Suppressor macrophage treated with lipopolysaccharide for 1 hour (primary cell): ENCODE measurements around the gene PTPRN2.

Experiments
- DNase-seq, 3 donors: peaks; one replicate each; pipeline ENCODE4 v3.0.0-alpha.2; 2020 to 2022

The PTPRN2 gene

DNA sequence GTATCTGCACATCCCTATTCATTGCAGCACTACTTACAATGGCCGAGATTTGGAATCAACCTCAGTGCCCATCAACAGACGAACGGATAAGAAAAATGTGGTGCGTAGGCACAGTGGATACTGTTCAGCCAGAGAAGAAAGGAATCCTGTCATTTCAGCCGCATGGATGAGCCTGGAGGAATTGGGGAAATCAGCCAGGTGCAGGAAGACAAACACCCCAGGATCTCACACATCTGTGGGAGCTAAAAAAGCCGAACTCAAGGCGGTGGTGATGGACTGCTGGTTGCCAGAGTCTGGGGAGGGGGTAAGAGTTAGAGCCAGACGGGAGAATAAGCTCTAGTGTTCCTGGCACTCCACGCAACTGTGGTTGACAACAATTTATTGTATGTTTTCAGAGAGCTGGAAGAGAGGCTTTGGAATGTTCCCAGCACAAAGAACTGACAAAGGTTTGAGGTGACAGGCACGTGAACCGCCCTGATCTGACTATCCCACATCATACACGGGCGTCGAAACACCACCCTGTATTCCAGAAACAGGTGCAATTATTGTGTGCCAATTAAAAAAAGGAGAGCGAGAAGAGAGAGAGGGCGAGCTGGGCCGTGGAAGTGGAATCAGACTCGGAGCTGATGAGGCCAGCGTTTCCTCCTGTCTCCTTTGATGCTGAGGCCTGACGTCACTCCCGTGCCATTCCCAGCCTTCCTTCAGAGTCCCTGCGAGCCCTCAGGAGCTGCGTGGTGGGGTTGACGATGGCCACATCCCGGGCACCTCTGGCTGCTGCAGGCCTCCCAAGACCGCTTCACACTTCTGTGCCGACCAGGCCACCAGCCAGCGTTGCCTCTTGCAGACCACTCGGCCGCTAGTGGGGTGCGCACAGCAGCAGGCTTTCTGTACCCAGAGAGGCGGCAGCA lies 1061.4 kb downstream of the PTPRN2 start:
- DNase-seq = no peak

GRCh38 chr7:157525491-157525915 lies 1062.1 kb downstream of the PTPRN2 start:
- DNase-seq = no peak

DNA sequence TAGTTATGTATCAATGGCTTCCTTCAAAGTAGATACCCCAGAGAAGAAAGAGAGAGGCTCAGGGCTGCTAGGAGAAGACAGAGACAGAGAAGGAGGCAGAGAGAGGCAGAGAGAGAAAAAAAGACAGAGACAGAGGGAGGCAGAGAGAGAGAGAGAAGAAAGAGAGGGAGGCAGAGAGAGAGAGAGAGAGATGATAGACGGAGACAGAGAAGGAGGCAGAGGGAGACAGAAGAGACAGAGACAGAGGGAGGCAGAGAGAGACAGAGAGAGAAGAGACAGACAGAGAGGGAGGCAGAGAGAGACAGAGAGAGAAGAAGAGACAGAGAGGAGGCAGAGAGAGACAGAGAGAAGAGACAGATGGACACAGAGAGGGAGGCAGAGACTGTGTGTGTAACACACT lies 1062.9 kb downstream of the PTPRN2 start:
- no peak for DNase-seq

- DNase-seq = no peak
Observed at GRCh38 chr7:157523766-157524421, 1063.7 kb downstream of the PTPRN2 start.

DNA sequence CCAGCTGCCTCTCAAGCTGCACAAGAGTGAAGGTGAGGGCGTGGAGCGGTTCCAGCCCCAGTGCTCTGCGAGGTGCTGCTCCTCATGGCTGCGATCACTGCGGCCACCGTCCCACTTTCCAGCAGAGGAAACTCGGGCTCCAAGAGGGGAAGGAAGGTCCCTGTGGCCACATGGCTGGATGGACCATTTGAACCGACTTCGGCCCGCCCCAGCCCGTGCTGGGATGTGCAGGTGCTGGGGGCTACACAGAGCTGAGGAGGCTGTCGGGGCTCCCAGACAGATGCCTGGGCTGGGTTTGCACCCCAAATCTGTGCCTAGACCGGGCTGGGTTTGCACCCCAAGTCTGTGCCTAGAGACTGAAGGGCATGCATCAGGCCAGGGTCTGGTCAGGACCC lies 1064.3 kb downstream of the PTPRN2 start:
- no peak for DNase-seq

DNA sequence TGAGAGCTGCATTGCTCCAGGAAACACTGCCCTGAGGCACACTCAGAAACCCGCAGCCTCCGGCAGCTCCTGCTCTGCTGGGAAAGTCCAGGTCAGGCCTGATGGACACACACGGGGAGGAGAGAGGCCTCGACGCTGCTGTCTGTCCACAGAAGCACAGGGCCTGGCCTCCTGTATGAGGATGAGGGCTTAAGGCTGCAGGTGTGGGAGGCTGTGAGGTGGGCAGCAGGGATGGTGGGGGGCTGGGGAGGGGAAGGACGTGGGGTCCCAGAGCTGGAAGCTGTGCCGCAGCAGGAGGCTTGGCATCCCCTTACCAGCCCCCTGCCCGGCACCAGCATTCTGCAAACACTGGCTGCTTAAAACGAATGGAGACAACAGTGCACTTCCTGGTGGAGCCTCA lies 1064.7 kb downstream of the PTPRN2 start:
- no peak for DNase-seq

GRCh38 chr7:157522189-157522588 lies 1065.4 kb downstream of the PTPRN2 start:
- DNase-seq = no peak

DNA sequence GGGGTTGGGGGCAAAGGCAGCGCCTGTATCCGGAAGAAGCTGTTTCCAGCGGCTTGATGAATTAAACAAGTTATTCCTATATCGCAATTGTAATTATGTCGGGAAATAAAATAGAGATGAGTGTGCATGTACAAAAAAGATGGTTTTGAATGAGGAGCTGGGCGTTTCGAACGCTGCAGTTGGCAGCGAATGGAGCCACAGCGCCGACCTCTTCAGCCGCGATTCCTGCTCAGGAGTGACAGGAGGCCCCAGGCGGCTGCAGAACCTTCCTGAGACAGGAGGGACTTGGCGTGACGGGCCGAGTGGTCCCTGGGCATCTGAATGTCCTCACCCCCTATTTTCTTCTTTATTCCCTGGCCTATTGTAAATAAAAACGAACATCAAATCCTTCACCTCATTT lies 1065.9 kb downstream of the PTPRN2 start:
- DNase-seq = no peak

DNA sequence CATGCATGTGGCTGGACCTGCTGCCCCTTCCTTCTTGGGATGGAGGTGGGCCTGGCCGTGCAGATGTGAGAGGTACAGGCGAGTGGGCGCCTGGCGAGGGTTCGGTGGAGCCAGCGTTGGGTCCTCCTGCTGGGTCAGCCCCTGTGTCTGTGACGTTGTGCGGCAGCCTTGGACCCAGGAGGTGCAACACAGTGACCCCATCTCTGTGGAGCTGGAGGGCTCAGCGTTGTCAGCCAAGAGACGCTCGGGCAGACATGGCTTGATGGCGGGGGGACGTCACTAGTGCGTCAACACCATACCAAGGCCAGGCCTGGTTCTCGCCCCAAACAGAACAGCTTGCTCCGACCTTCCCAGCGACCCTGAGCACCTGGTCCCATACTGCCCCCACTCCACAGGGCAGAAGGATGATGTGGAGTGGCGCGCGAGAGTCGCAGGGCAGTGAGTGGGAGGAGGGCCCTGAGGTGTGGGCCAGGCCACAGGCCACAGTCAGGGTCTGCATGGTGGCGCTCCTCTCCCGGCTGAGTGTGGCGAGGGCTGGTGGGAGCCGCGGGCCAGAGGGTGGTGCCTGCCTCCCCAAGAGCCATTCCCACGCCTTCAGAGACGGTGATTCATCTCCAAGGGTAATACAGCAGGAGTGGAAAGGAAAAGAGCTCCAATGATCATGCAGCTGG lies 1066.4 kb downstream of the PTPRN2 start:
- no peak for DNase-seq

- DNase-seq = no peak
Observed at GRCh38 chr7:157520249-157520648, 1067.4 kb downstream of the PTPRN2 start.

GRCh38 chr7:157519798-157520244 lies 1067.8 kb downstream of the PTPRN2 start:
- DNase-seq = no peak

GRCh38 chr7:157519246-157519645 lies 1068.4 kb downstream of the PTPRN2 start:
- DNase-seq = no peak

- DNase-seq = no peak
Observed at GRCh38 chr7:157518514-157519175, 1069.0 kb downstream of the PTPRN2 start.

GRCh38 chr7:157517782-157518513 lies 1069.7 kb downstream of the PTPRN2 start:
- DNase-seq = no peak

GRCh38 chr7:157516911-157517781 lies 1070.5 kb downstream of the PTPRN2 start:
- DNase-seq = no peak

DNA sequence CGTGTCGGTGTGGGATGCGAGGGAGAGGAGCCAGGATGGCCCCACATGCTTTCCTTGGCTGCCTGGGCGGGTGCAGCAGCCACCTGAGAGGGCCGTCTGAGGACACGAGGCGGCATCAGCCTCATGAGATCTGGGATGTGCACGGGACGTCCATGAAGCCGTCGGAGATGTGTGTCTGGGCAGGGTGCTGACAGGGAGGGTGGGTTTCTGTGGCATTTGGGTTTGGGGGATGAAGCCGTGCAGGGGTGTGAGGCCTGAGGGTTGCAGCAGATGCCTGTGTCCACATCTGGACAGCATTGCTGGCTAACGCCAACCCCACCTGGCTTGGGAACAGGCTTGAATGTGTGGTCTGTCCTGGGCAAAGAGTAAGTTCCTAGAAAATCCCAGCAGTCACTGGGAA lies 1071.3 kb downstream of the PTPRN2 start:
- DNase-seq = no peak

GRCh38 chr7:157515342-157516041 lies 1072.1 kb downstream of the PTPRN2 start:
- DNase-seq = no peak

DNA sequence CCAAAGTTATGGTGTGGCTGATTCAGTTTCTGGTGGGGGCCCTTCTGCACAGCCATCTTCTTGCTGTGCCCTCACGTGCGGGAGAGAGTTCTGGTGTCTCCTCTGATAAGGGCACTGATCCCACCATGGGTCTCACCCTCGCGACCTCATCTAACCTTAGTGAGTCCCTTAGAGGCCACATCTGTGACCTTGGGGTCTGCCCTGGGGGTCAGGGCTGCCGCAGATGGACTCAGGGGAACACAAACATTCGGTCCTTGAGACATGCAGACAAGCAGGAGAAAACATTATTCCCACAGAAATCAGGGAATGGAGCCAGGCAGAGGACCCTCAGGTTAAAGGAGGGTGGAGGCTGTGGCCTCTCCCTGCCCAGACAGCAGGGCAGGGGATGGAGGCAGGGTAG lies 1072.9 kb downstream of the PTPRN2 start:
- DNase-seq = no peak

DNA sequence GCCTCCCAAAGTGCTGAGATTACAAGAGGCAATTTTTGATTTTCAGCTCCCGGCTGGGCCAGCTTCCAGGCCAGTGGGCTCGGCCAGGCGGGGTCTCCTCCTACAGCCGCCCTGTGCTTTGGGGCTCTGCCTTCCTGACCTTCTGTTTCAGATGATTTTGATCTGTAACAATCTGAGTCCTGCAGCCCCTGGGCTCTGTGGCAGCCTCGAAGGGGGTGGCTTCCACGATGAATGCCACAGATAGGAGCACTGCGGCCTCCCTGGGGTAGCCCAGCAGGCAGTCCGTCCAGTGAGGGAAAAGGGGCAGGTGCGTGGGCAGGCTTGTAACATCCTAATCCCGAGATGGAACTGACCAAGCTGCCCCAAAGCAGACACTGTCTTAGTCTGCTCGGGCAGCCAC lies 1073.3 kb downstream of the PTPRN2 start:
- no peak for DNase-seq

DNA sequence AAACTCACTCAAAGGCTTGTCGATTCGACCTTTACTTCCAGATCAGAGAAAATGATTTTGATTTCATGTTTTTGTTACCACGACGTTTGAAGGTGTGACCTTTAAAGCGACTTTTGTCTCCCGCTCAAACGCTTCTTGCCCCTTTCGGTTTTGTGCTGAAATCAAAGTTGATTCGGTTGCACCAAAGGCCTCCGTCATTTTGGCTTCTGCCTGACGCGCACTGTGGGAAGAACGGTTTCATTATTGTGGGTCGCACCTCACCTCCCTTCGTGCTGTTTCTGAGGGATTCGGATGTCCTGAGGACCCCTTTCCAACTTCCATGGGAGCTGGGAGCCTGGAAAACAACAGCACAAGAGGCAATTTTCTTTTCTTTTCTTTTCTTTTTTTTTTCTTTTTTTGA lies 1073.9 kb downstream of the PTPRN2 start:
- DNase-seq = no peak

DNA sequence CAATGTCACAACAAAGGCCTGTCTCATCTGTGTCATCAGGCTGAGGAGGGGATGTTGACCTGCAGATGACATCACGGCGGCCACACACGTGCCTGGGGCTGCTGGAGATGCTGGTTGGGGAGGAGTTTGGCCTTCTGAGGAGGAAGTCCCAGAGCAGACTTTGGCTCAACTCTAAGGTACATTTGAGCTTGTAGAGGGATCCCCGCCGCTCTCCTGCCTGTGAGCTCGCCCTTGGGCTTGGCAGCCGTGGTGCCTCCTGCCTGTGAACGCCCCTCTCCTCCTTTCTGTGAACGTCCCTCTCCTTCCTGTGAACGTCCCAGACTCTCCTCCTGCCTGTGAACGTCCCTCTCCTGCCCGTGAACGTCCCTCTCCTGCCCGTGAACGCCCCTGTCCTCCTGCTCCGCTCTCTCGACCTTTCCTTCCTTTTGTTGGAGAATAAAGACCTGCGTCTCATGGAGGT lies 1074.4 kb downstream of the PTPRN2 start:
- DNase-seq = no peak
